BLaER1 treated with 17β-estradiol and CSF1 and Interleukin-3, amounts not matched to agents 10 nM and 100 nM (cell line): ENCODE measurements around the gene RCCD1.

Experiments used
- H3K27ac ChIP-seq, 11 experiments: shearing (Covaris generic); formaldehyde crosslinking; 2 replicates each; pipeline ENCODE4 v1.8.1; 2022
- H3K27me3 ChIP-seq, 11 experiments: shearing (Covaris generic); formaldehyde crosslinking; 2 replicates each; pipeline ENCODE4 v1.8.1; 2022
- H3K36me3 ChIP-seq, 11 experiments: shearing (Covaris generic); formaldehyde crosslinking; 2 replicates each; pipeline ENCODE4 v1.8.1; 2022
- H3K4me1 ChIP-seq, 10 experiments: shearing (Covaris generic); formaldehyde crosslinking; 2 replicates each; pipeline ENCODE4 v1.8.1; 2022
- H3K4me2 ChIP-seq, 11 experiments: shearing (Covaris generic); formaldehyde crosslinking; 2 replicates each; pipeline ENCODE4 v1.8.1; 2022
- H3K4me3 ChIP-seq, 10 experiments: shearing (Covaris generic); formaldehyde crosslinking; 2 replicates each; pipeline ENCODE4 v1.8.1; 2022
- H3K9ac ChIP-seq, 11 experiments: shearing (Covaris generic); formaldehyde crosslinking; 2 replicates each; pipeline ENCODE4 v1.8.1; 2022
- H3K9me3 ChIP-seq, 11 experiments: shearing (Covaris generic); formaldehyde crosslinking; replicated peaks in 1 of 11; 2 replicates each; pipeline ENCODE4 v1.8.1; 2022
- H4K20me1 ChIP-seq, 11 experiments: shearing (Covaris generic); formaldehyde crosslinking; 2 replicates each; pipeline ENCODE4 v1.8.1; 2022
- Cebpa-rat ChIP-seq, 11 experiments: shearing (Covaris generic); IDR thresholded peaks; 2 replicates each; pipeline ENCODE4 v1.8.1; 2022

Gene RCCD1

GRCh38 chr15:90910441-90911301 is 44.0 kb upstream of the RCCD1 start:
- peaks cover 19 to 44% (median 31%) of the 10 kb centered on the region in 10 experiments for H3K4me1 ChIP-seq
- H3K4me3 ChIP-seq: no peak overlapping the region
- peaks cover 0 to 15% (median 0%) of the 10 kb centered on the region in 11 experiments; a peak in 4 of 22 replicates for H4K20me1 ChIP-seq
- no peaks in the 10 kb centered on the region for H3K9me3 ChIP-seq
- H3K9ac ChIP-seq: 0 out of 22 replicates have a peak overlapping the region, but pooled peaks of 1 of the 11 experiments have one; percentile 2
- peaks cover 92 to 100% (median 99%) of the 10 kb centered on the region in 11 experiments for H3K36me3 ChIP-seq
- H3K4me2 ChIP-seq: no peak overlapping the region
- H3K27ac ChIP-seq: no peak overlapping the region
- TF ChIP-seq Cebpa-rat (IDR thresholded peaks at IDR 0.05): no peak
- no peaks in the 10 kb centered on the region for H3K27me3 ChIP-seq

- no peaks in the 10 kb centered on the region for H3K27me3 ChIP-seq
- no peak overlapping the region for H3K9ac ChIP-seq
- peaks cover 89 to 100% (median 98%) of the 10 kb centered on the region in 11 experiments for H3K36me3 ChIP-seq
- no peak overlapping the region for H3K4me3 ChIP-seq
- TF ChIP-seq Cebpa-rat (IDR thresholded peaks at IDR 0.05): no peak
- no peak overlapping the region for H3K27ac ChIP-seq
- peaks cover 25 to 49% (median 37%) of the 10 kb centered on the region in 10 experiments for H3K4me1 ChIP-seq
- H3K9me3 ChIP-seq: no peaks in the 10 kb centered on the region
- no peak overlapping the region for H3K4me2 ChIP-seq
- H4K20me1 ChIP-seq: peaks cover 0 to 12% (median 0%) of the 10 kb centered on the region in 11 experiments; a peak in 3 of 22 replicates
Observed at GRCh38 chr15:90911302-90911623, 43.4 kb upstream of the RCCD1 start.

GRCh38 chr15:90911906-90912769 is 42.5 kb upstream of the RCCD1 start:
- TF ChIP-seq Cebpa-rat (IDR thresholded peaks at IDR 0.05): no peak
- peaks cover 89 to 100% (median 98%) of the 10 kb centered on the region in 11 experiments for H3K36me3 ChIP-seq
- peaks cover 28 to 47% (median 38%) of the 10 kb centered on the region in 10 experiments for H3K4me1 ChIP-seq
- H3K27me3 ChIP-seq: no peaks in the 10 kb centered on the region
- no peak overlapping the region for H3K4me2 ChIP-seq
- peaks cover 0 to 12% (median 0%) of the 10 kb centered on the region in 11 experiments; a peak in 3 of 22 replicates for H4K20me1 ChIP-seq
- no peaks in the 10 kb centered on the region for H3K9me3 ChIP-seq
- H3K4me3 ChIP-seq: no peak overlapping the region
- H3K27ac ChIP-seq: no peak overlapping the region
- H3K9ac ChIP-seq: no peak overlapping the region

GRCh38 chr15:90912770-90913075 is 42.0 kb upstream of the RCCD1 start:
- H3K27ac ChIP-seq: no peak overlapping the region
- no peaks in the 10 kb centered on the region for H3K9me3 ChIP-seq
- H4K20me1 ChIP-seq: peaks cover 0 to 12% (median 0%) of the 10 kb centered on the region in 11 experiments; a peak in 2 of 22 replicates
- H3K4me1 ChIP-seq: peaks cover 28 to 41% (median 35%) of the 10 kb centered on the region in 10 experiments
- no peak for TF ChIP-seq Cebpa-rat (IDR thresholded peaks at IDR 0.05)
- H3K36me3 ChIP-seq: peaks cover 89 to 100% (median 98%) of the 10 kb centered on the region in 11 experiments
- H3K4me3 ChIP-seq: no peak overlapping the region
- H3K9ac ChIP-seq: no peak overlapping the region
- no peak overlapping the region for H3K4me2 ChIP-seq
- no peaks in the 10 kb centered on the region for H3K27me3 ChIP-seq

GRCh38 chr15:90913398-90913944 is 41.2 kb upstream of the RCCD1 start:
- Histone ChIP-seq H3K4me1 (peaks cover 27 to 38% (median 32%) of the 10 kb centered on the region in 10 experiments), H4K20me1 (peaks cover 0 to 12% (median 0%) of the 10 kb centered on the region in 11 experiments; a peak in 2 of 22 replicates), H3K4me2 (peak overlapping the region in 4 of 11 experiments; percentile 52 to 57 (median 54); a peak in 3 of 22 replicates), H3K36me3 (peaks cover 89 to 100% (median 98%) of the 10 kb centered on the region in 11 experiments), H3K9me3 (no peaks in the 10 kb centered on the region), H3K4me3 (no peak overlapping the region), H3K27me3 (no peaks in the 10 kb centered on the region), H3K9ac (no peak overlapping the region; a peak in 1 of 22 replicates), H3K27ac (no peak overlapping the region; a peak in 1 of 22 replicates)
- no peak for TF ChIP-seq Cebpa-rat (IDR thresholded peaks at IDR 0.05)

- H3K4me3 ChIP-seq: no peak overlapping the region
- no peak for TF ChIP-seq Cebpa-rat (IDR thresholded peaks at IDR 0.05)
- no peaks in the 10 kb centered on the region for H3K9me3 ChIP-seq
- peak overlapping the region in 7 of 11 experiments; percentile 28 to 77 (median 46); a peak in 10 of 22 replicates for H3K27ac ChIP-seq
- H3K36me3 ChIP-seq: peaks cover 89 to 100% (median 98%) of the 10 kb centered on the region in 11 experiments
- H3K27me3 ChIP-seq: no peaks in the 10 kb centered on the region
- H3K4me2 ChIP-seq: peak overlapping the region; percentile 52 to 72 (median 58)
- peaks cover 0 to 12% (median 0%) of the 10 kb centered on the region in 11 experiments; a peak in 2 of 22 replicates for H4K20me1 ChIP-seq
- H3K4me1 ChIP-seq: peaks cover 23 to 38% (median 29%) of the 10 kb centered on the region in 10 experiments
- peak overlapping the region in 8 of 11 experiments; percentile 27 to 61 (median 48); a peak in 10 of 22 replicates for H3K9ac ChIP-seq
Observed at GRCh38 chr15:90914305-90915080, 40.2 kb upstream of the RCCD1 start.

GRCh38 chr15:90915216-90915807 is 39.4 kb upstream of the RCCD1 start:
- peaks cover 22 to 38% (median 29%) of the 10 kb centered on the region in 10 experiments for H3K4me1 ChIP-seq
- H3K9me3 ChIP-seq: no peaks in the 10 kb centered on the region
- H3K27me3 ChIP-seq: no peaks in the 10 kb centered on the region
- H3K4me3 ChIP-seq: no peak overlapping the region
- peaks cover 89 to 100% (median 98%) of the 10 kb centered on the region in 11 experiments for H3K36me3 ChIP-seq
- peak overlapping the region; percentile 23 to 61 (median 47); a peak in 19 of 22 replicates for H3K9ac ChIP-seq
- TF ChIP-seq Cebpa-rat (IDR thresholded peaks at IDR 0.05): no peak
- H3K4me2 ChIP-seq: peak overlapping the region; percentile 52 to 72 (median 58)
- H4K20me1 ChIP-seq: peaks cover 0 to 12% (median 0%) of the 10 kb centered on the region in 11 experiments; a peak in 3 of 22 replicates
- H3K27ac ChIP-seq: peak overlapping the region in 10 of 11 experiments; percentile 43 to 77 (median 65); a peak in 20 of 22 replicates
